Measurements from ENCODE around the gene HOXC9.
A peak's percentile ranks its signal among the peaks of the same experiment; 100 is the strongest.

HOXC9 gene

DNA sequence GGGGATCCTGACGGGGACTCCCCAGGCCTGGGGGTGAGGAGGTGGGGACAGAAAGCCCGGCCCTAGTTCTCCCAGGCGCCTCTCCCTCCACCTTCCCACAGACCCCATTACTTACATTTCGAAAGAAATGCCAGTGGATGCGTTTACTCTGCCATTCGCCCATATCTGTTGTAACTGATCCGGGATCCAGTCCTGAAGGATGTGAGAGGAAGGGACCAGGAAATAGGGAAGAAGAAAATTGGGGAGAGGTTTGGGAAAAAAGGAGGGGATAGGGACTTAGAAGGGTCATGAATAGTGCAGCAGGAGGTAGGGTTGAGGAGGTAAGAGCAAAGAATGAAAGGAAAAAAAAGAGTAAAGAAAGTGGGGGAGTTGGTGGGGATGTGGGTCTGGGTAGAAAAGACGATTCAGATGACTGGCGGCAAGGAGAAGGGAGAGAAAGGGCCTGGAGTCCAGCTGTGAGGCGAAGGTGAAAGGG lies 44.1 kb upstream of the HOXC9 start:
- no peak for DNase-seq (ENCODE audit: low read depth in 1 of 2, low spot score in 1 of 2)
- Histone ChIP-seq H3K27ac (replicated peaks) (no peak overlapping the region), H3K4me3 (replicated peaks; ENCODE audit: insufficient read depth, low read length) (no peak overlapping the region), H3K27me3 (ENCODE audit: insufficient read depth, poor library complexity, severe bottlenecking) (peaks cover 95% of the 10 kb centered on the region)
- TF ChIP-seq, protein P1, sequence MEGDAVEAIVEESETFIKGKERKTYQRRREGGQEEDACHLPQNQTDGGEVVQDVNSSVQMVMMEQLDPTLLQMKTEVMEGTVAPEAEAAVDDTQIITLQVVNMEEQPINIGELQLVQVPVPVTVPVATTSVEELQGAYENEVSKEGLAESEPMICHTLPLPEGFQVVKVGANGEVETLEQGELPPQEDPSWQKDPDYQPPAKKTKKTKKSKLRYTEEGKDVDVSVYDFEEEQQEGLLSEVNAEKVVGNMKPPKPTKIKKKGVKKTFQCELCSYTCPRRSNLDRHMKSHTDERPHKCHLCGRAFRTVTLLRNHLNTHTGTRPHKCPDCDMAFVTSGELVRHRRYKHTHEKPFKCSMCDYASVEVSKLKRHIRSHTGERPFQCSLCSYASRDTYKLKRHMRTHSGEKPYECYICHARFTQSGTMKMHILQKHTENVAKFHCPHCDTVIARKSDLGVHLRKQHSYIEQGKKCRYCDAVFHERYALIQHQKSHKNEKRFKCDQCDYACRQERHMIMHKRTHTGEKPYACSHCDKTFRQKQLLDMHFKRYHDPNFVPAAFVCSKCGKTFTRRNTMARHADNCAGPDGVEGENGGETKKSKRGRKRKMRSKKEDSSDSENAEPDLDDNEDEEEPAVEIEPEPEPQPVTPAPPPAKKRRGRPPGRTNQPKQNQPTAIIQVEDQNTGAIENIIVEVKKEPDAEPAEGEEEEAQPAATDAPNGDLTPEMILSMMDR (IDR thresholded peaks at IDR 0.05; ENCODE audit: insufficient read depth, low read length), result no peak

DNA sequence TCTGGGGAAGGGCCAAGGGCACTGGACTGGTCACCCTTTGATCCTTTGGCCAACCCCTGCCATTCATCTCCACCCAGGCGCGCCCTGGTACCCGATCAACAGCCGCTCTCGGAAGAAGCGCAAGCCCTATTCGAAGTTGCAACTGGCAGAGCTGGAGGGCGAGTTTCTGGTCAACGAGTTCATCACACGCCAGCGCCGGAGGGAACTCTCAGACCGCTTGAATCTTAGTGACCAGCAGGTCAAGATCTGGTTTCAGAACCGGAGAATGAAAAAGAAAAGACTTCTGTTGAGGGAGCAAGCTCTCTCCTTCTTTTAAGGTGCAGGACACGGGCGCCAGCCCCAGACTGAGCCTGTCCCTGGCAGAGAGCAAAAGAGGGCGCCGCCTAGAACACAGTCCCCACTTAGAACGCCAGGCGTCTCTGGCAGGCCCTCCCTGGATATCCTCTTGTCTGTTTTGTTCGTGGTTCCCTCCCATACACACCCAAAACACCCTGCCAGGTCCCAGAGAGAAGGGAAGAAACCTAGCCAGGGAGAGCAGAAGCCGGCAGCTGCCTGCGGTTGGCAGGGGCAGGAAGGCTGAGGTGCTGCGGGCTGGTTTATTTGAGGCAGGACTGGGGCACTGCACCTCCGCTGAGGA lies 43.6 kb upstream of the HOXC9 start:
- TF ChIP-seq, protein P2, sequence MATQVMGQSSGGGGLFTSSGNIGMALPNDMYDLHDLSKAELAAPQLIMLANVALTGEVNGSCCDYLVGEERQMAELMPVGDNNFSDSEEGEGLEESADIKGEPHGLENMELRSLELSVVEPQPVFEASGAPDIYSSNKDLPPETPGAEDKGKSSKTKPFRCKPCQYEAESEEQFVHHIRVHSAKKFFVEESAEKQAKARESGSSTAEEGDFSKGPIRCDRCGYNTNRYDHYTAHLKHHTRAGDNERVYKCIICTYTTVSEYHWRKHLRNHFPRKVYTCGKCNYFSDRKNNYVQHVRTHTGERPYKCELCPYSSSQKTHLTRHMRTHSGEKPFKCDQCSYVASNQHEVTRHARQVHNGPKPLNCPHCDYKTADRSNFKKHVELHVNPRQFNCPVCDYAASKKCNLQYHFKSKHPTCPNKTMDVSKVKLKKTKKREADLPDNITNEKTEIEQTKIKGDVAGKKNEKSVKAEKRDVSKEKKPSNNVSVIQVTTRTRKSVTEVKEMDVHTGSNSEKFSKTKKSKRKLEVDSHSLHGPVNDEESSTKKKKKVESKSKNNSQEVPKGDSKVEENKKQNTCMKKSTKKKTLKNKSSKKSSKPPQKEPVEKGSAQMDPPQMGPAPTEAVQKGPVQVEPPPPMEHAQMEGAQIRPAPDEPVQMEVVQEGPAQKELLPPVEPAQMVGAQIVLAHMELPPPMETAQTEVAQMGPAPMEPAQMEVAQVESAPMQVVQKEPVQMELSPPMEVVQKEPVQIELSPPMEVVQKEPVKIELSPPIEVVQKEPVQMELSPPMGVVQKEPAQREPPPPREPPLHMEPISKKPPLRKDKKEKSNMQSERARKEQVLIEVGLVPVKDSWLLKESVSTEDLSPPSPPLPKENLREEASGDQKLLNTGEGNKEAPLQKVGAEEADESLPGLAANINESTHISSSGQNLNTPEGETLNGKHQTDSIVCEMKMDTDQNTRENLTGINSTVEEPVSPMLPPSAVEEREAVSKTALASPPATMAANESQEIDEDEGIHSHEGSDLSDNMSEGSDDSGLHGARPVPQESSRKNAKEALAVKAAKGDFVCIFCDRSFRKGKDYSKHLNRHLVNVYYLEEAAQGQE (IDR thresholded peaks at IDR 0.05; ENCODE audit: insufficient replicate concordance, low read depth), result no peak
- no peak for TF ChIP-seq SPI1 (IDR thresholded peaks at IDR 0.05; ENCODE audit: borderline replicate concordance, low read depth)
- TF ChIP-seq POLR2AphosphoS5 (IDR thresholded peaks at IDR 0.05; ENCODE audit: low read depth), result peak; percentile 53; the same call in 1 of the 2 replicates
- peak; percentile 7 to 76 for DNase-seq (ENCODE audit: low read depth in 1 of 2, low spot score in 1 of 2)
- H3K27me3 ChIP-seq (ENCODE audit: insufficient read depth, poor library complexity, severe bottlenecking), result peaks cover 95% of the 10 kb centered on the region
- no peak overlapping the region for H3K27ac ChIP-seq (replicated peaks)
- no peak overlapping the region for H3K4me3 ChIP-seq (replicated peaks; ENCODE audit: insufficient read depth, low read length)

DNA sequence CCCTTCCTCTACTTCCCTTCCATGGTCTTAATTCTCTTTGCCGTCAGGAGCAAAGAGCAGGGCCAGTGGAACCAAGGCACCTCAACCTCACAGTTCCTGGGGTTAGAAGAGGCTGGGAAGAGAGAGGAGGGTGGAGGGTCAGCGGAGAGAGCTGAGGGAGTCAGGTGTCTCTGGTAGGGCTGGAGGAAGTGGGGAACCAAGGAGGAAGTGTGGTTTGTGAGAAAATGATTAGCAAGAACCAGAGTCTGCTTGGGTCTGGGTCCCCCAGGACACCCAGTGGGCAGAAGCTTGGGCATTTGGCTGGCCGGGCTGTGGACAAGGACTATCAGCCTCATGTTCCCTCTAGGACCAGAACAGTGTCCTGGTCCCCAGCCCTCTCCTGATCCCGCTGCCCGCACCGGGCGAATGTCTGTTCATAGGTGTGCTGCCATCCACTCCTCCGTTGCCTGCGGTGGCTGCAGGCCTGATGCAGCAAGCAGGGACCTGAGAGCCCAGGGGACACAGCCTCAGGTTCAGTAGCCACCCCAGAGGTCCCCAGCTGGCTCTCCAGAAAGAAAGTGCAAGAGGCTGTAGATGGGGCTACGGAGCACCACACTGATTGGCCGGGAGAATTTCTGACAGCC lies 42.9 kb upstream of the HOXC9 start:
- no peak overlapping the region for H3K27ac ChIP-seq (replicated peaks)
- peaks cover 95% of the 10 kb centered on the region for H3K27me3 ChIP-seq (ENCODE audit: insufficient read depth, poor library complexity, severe bottlenecking)
- TF ChIP-seq, protein P2 (IDR thresholded peaks at IDR 0.05; ENCODE audit: insufficient replicate concordance, low read depth), result no peak
- TF ChIP-seq, protein P1 (IDR thresholded peaks at IDR 0.05; ENCODE audit: insufficient read depth, low read length), result no peak
- TF ChIP-seq SPI1 (IDR thresholded peaks at IDR 0.05; ENCODE audit: borderline replicate concordance, low read depth) (peak; percentile 63), POLR2AphosphoS5 (IDR thresholded peaks at IDR 0.05; ENCODE audit: low read depth) (no peak; the same call in 1 of the 2 replicates), GABPA (IDR thresholded peaks at IDR 0.05; ENCODE audit: low read depth) (no peak)
- H3K4me3 ChIP-seq (replicated peaks; ENCODE audit: insufficient read depth, low read length), result no peak overlapping the region
- no peak for DNase-seq (ENCODE audit: low read depth in 1 of 2, low spot score in 1 of 2)

DNA sequence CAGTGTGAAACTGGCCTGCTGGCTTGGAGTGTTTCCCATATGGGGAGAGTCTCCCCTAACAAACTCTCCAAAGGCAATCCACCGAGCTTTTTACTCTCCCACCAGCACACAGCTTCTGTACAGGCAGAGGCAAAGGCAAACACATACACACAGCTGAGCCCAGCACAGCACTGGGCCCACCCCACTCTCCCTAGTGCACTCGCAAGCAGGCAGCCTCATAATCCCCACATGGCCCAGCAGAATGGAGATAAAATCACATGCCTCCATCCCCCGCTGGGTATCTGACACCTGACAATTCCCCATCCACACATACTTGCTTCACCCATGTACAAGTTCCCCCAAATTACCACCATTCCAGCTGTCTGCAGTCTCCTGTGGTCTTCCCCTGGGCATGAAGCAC lies 41.8 kb upstream of the HOXC9 start:
- Histone ChIP-seq H3K4me3 (replicated peaks; ENCODE audit: insufficient read depth, low read length) (no peak overlapping the region), H3K27ac (replicated peaks) (no peak overlapping the region), H3K27me3 (ENCODE audit: insufficient read depth, poor library complexity, severe bottlenecking) (peaks cover 95% of the 10 kb centered on the region)
- TF ChIP-seq GABPA (IDR thresholded peaks at IDR 0.05; ENCODE audit: low read depth) (no peak), SPI1 (IDR thresholded peaks at IDR 0.05; ENCODE audit: borderline replicate concordance, low read depth) (no peak), POLR2AphosphoS5 (IDR thresholded peaks at IDR 0.05; ENCODE audit: low read depth) (no peak)
- TF ChIP-seq, protein P1 (IDR thresholded peaks at IDR 0.05; ENCODE audit: insufficient read depth, low read length), result no peak
- TF ChIP-seq, protein P2 (IDR thresholded peaks at IDR 0.05; ENCODE audit: insufficient replicate concordance, low read depth), result no peak
- no peak for DNase-seq (ENCODE audit: low read depth in 1 of 2, low spot score in 1 of 2)
